Forelimb muscle (tissue), 1 donor: ENCODE measurements around the gene SHROOM2. TPM values are rescaled to one million over a fixed set of nuclear protein-coding genes. Genes with fewer than 3 reads are reported as not detected.
"Not testable (repeated sequence)": the region's sequence is repeated elsewhere in the genome, so short reads cannot be mapped to it uniquely, and the experiment has no call there.

Experiments
- DNase-seq: peaks from one replicate; pipeline ENCODE4 v3.0.0-alpha.2; 2013; ENCODE audit warnings: low read depth
- polyA plus RNA-seq: library from polyadenylated mRNA; unstranded; fragments of 120-200 nt; gene quantifications from one replicate; pipeline ENCODE4 v1.2.1, GENCODE V29; 2013; ENCODE audit not compliant: insufficient read length

Gene SHROOM2
- polyA plus RNA-seq, 1 donor, result 1.7 TPM

GRCh38 chrX:9785254-9785943, 830 bp upstream of the SHROOM2 start:
- no peak for DNase-seq

DNA sequence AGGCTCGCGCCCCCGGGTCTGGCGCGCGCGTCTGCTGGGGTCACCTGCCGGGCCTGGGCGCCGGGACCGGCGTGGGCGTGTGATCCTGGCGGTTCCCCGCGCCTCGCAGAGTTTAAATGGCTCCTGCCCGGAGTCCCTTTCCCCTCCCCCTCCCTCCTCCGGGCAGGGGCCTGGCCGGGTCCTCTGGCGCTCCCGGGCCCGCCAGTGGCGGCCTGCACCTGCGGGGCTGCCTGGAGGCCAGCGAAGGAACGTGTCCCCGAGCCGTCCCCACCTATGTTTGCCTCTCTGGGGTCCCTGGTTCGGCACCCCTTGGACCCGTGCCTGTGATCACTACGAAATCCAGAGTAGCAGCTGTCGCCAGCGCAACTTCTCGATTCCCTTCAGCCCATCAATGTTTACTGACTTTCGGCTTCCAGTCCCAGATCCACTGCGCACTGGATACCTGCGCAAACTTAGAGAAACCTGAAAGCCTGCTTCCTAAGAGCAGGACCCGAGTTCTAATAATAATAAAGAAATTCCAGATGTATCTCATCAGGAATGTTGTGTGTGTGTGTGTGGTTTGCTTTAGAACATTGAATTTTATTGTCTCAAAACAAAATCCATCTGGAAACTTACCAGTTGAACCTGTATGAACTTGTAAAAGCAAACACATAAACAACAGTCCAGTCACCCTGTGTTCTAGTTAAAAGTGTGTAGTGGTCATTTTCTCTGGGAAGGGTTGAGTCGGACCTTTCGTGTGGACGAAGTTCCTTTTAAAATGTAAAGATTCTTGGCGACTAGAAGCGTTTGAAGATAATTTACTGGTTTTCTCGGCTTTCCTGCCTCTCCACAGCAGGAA, 788 bp downstream of the SHROOM2 start:
- DNase-seq, result no peak

GRCh38 chrX:9788911-9789310, 2.7 kb downstream of the SHROOM2 start:
- no peak for DNase-seq

GRCh38 chrX:9789555-9789954, 3.3 kb downstream of the SHROOM2 start:
- no peak for DNase-seq

DNA sequence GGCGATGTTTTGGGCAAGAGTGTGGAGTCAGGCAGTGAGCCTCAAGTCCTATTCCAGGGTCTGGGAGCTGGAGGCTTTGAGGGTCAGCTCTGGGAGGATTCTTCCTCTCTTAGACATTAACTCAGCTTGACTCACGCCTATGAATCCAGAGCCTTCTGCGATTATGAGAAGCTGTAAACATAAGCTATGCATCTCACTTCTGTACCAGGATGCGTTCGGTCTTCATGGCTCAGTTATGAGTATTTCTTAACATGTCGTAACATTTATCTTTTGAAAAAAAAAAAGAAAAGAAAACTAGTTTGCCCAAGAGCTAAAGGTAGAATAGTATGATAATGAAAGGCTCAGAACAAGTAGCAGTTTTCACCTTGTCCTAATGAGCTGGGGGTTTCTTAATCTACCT, 4.6 kb downstream of the SHROOM2 start:
- DNase-seq, result no peak

- DNase-seq, result no peak
Measured at GRCh38 chrX:9794495-9794894, 8.3 kb downstream of the SHROOM2 start.

DNA sequence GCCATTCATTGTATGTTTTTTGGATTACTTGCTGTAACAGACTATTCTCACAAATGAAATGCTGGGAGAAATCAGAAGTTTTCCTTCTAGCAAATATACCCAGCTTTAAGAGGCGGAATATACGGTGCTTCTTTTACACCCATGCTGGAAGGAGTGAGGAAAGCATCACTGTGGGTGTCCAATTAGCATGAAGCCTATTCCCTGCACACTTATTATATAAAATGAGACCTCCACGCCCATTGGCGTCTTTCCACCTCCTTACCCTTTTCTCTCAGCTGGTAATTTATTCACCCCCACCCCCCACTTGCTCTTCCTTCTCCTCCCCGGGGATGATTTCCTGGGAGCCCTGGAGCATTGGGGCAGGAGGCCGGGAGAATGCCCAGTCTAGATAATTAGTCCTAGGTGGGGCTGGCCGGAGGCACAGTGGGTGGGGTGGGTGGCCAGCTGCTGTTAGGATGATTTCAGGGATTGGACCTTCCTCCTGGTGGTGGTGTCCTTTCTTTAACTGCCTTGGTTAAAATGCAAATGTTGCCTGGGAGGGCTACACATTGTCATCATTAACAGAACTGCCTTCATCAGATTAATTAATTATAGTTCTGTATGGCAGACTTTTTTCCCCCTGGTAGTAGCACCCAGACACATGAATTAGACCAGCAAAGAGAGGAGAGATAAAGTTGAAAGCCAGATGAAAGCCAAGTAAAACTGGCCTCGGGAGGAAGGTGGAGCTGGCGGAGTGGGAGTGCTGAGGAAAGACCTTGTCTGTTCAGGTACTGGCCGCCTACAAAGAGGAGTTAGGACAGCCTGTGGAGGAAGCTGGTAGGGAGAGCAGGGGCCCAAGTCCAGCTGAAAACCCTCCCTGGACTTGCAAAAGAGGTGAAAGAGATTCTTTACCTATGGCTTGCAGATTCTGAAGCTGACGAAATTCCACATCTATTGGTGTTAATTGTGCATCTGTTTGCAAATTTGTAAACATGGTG, 11.4 kb downstream of the SHROOM2 start:
- DNase-seq, result no peak

DNA sequence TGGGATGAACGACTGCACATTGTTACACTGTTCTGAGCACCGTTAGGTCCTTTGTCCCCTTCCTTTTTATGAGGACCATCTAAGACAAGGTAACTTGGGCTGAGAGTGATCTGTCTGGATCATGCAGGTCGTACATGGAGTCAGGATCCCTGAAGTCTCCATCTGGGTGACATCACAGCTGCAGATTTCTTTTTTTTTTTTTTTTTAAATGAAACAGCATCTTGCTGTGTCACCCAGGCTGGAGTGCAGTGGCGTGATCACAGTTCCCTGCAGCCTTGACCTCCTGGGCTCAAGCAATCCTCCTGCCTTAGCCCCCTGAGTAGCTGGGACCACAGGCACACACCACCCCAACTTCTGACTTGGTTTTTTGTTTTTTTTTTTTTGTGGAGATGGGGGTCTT, 16.5 kb downstream of the SHROOM2 start:
- DNase-seq, result no peak

- DNase-seq, result no peak
Measured at GRCh38 chrX:9804444-9804843, 18.2 kb downstream of the SHROOM2 start.

- DNase-seq, result no peak
Measured at GRCh38 chrX:9805956-9806355, 19.7 kb downstream of the SHROOM2 start.

DNA sequence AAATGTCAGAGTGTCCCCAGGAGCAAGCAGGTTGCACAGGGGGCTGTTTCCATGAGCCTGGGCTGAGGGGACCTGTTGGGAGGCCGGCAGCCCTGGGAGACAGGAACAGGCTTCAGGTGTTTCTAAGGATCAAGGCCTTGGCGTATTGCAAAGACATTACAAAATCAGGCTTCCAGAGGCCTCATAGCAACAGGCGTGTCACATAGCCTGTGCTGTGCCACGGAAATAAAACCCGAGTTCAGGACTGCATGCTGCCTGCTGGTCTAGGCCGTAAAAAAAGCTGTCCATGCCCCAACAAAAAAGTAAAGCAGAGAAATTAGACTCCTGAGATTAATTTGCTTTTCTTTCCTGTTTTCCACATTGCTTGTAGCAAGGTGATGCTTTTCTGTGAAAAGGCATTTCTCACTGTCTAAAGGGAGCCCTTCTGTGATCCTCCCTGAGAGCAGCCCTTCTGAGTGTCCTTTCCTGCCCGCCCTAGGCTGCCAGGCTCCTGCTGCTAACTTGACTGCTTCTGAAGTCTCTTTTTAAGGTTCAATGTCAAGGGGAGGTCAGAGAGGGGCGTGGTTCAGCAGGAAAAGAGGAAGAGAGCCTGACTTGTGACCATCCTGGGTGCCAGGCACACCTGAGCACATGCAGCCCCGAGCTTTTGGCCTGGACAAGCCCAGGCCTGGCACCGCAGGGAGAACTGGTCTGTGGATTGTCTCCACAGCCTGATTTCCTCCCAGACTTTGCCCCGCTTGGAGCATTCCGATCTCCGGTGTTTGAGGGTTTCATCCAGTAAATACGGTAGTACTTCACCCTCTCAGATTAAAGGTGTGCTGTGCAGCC, 21.3 kb downstream of the SHROOM2 start:
- no peak for DNase-seq

DNA sequence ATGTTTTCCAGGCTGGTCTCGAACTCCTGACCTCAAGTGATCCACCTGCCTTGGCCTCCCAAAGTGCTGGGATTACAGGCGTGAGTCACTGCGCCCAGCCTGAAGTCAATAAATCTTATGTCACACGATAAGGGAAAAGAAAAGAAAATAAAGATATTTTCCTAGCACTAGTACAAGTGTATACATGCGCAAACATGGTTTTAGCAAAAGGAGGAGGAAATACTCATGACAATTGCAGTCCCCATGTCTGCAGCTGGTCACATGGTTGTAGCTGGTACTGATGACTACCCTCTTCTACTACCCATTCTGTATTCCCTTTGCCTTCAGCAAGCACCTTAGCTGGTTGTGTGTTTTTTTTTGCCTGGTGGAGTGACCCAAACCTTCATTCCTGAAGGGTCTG, 23.6 kb downstream of the SHROOM2 start:
- not testable (repeated sequence) for DNase-seq

DNA sequence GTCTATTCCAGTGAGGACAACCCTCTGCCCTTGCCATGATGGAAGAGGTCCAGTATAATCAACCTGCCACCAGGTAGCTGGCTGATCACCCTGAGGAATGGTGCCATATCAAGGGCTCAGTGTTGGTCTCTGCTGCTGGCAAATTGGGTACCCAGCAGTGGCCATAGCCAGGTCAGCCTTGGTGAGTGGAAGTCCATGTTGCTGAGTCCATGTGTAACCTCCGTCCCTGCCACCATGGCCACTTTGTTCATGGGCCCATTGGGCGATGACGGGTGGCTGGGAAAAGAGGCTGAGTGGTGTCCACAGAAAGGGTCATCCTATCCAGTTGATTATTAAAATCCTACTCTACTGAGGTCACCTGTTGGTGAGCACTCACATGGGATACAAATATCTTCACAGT, 24.9 kb downstream of the SHROOM2 start:
- DNase-seq, result not testable (repeated sequence)

GRCh38 chrX:9816084-9816700, 30.0 kb downstream of the SHROOM2 start:
- no peak for DNase-seq

DNA sequence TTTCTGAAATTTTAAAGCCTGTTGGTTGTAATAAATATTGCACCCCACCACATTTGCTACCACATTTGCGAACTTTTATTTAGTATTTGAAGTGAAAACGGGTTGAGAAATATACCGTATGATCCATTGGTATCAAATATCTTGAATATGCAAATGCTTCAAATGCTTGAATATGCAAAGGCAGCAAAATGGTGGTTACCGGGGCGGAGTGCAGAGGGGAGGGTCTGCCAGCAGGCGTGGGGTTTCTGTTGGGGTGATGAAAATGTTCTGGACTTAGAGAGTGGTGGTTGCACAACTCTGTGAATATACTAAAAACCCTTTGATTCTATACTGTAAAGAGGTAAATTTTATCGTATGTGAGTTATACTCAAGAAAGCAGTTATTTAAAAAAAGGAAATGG, 35.3 kb downstream of the SHROOM2 start:
- no peak for DNase-seq

GRCh38 chrX:9824554-9824953, 38.3 kb downstream of the SHROOM2 start:
- no peak for DNase-seq

DNA sequence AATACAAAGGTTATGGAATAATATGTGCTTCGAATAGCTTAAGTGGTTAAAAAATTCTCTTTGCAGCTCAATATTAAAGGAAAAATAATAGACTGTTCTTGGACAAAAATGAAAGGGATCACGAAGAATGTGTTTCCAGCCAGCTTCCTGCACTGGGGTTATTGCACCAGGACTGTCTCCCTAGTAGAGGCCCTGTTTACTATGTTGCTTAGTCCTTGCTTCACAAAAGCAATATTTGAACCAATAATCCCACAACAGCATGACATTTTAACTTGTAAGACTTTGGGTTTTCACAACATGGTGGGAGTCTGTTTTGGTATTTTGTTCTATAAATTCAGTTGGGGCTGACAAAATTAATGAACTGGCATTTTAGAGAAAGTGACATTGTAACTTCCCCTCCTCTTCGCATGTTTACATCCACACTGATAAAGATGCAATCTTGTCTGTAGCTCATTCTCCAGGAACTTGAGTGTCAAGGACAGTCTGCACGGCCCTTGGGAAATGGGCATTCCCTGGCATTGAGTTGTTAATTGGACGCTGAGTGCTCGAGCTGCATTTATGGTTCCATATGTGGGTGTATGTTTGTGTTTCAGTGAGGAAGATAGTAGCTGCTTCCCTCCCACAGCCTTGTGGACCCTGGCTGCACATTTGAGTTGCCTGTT, 39.0 kb downstream of the SHROOM2 start:
- DNase-seq, result no peak

GRCh38 chrX:9825966-9826365, 39.7 kb downstream of the SHROOM2 start:
- DNase-seq, result no peak

GRCh38 chrX:9829308-9830267, 43.4 kb downstream of the SHROOM2 start:
- DNase-seq, result no peak
